Right lobe of liver (tissue), 6 donors: ENCODE measurements around the gene GPR87. TPM values are rescaled to one million over a fixed set of nuclear protein-coding genes. Genes with fewer than 3 reads are reported as not detected.

Experiments used
- ATAC-seq, 4 donors: fragments of 200-7000 bp; cut with Tn5 transposase; one replicate each; pipeline ENCODE4 v1.9.1; 2020; ENCODE audit warnings: mild to moderate bottlenecking in 4 of 4, moderate library complexity in 4 of 4
- DNase-seq, 3 donors: peaks; one replicate each; pipeline ENCODE4 v3.0.0-alpha.2; 2020
- H3K27ac ChIP-seq, 3 donors: fragments of 200-600 bp; one replicate each; pipeline ENCODE4 v1.8.0; 2022
- H3K27me3 ChIP-seq, 2 donors: fragments of 200-600 bp; one replicate each; pipeline ENCODE4 v1.8.0; 2022
- H3K36me3 ChIP-seq, 4 donors: fragments of 200-600 bp; sonication (generic) in 1 of 4; one replicate each; pipeline versions ENCODE4 v1.5.1 to v1.8.0; 2017 to 2022; ENCODE audit warnings: control low read depth in 1 of 4
- H3K4me1 ChIP-seq, 4 donors: fragments of 200-600 bp; sonication (generic) in 1 of 4; one replicate each; pipeline versions ENCODE4 v1.5.1 to v1.8.0; 2017 to 2022; ENCODE audit warnings: control low read depth in 1 of 4
- H3K4me3 ChIP-seq, 3 donors: fragments of 200-600 bp; one replicate each; pipeline ENCODE4 v1.8.0; 2022
- H3K9me3 ChIP-seq, 4 donors: fragments of 200-600 bp; sonication (generic) in 1 of 4; one replicate each; pipeline versions ENCODE4 v1.5.1 to v1.8.0; 2017 to 2022; ENCODE audit warnings: control low read depth in 1 of 4
- CTCF ChIP-seq, 4 donors: fragments of 200-600 bp in 3 of 4; fragments of 450-650 bp in 1 of 4; IDR thresholded peaks; one replicate each; pipeline versions ENCODE4 v1.5.1 to v1.8.0; 2016 to 2022; ENCODE audit warnings: antibody characterized with exemption in 4 of 4, mild to moderate bottlenecking in 2 of 4
- POLR2A ChIP-seq: fragments of 450-650 bp; IDR thresholded peaks from one replicate; pipeline ENCODE4 v1.6.1; 2017; ENCODE audit warnings: antibody characterized with exemption, mild to moderate bottlenecking
- WGBS: methylation state at CpG from one replicate; pipeline ENCODE4 v1.1.6; 2018; ENCODE audit warnings: low coverage, low lambda C conversion rate; ENCODE audit not compliant: insufficient coverage; ENCODE audit errors: missing lambda C conversion rate; 5-methylcytosine and 5-hydroxymethylcytosine counted together
- intact Hi-C, 2 donors: fragments of 100-400 bp; cut with DNase I; formaldehyde crosslinking; loops; one replicate each; pipeline versions ENCODE4 v1.11.2 to v1.14.1; 2022
- total RNA-seq, 6 experiments: library from RNA; depleted of rRNA in 2 of 6; stranded (reverse); fragments of >200 nt in 2 of 6; fragmentation: NEBNext Ultra II Directional in 3 of 6; extraction: Animal tissue kit (Norgen Biotek cat#: 25700) in 3 of 6; gene quantifications; one replicate each; pipeline versions ENCODE4 v1.1.0 to v1.2.4, GENCODE V29; 2016 to 2023
- donor health status: DM: no; HTN: yes; CAD: no.
- donor health status: DM: no; HTN: no; CAD: no.
- donor health status: DM: no; HTN: no; CAD: no.
- donor health status: DM: no; HTN: yes; CAD: no.
- donor health status: DM: no; HTN: yes; CAD: no.

The GPR87 gene
- total RNA-seq, 6 experiments from 2014 or later = not detected

GRCh38 chr3:151299006-151299405 lies 17.6 kb downstream of the GPR87 start:
- H3K4me1 ChIP-seq = no peaks in the 10 kb centered on the region
- H3K4me3 ChIP-seq = no peak overlapping the region
- no peaks in the 10 kb centered on the region for H3K36me3 ChIP-seq
- DNase-seq = no peak
- no peaks in the 10 kb centered on the region for H3K9me3 ChIP-seq
- intact Hi-C loops = no loop called here
- TF ChIP-seq POLR2A = no peak
- no peak for TF ChIP-seq CTCF (IDR thresholded peaks at IDR 0.05)
- 69% methylated on average over 2 of the region's 2 CpGs for WGBS
- no peak overlapping the region for H3K27ac ChIP-seq
- no peak for ATAC-seq
- no peaks in the 10 kb centered on the region for H3K27me3 ChIP-seq

GRCh38 chr3:151297429-151297828 lies 19.2 kb downstream of the GPR87 start:
- TF ChIP-seq CTCF (IDR thresholded peaks at IDR 0.05) (no peak), POLR2A (no peak)
- H3K4me3 ChIP-seq = no peak overlapping the region
- intact Hi-C loops = no loop called here
- H3K9me3 ChIP-seq = no peaks in the 10 kb centered on the region
- ATAC-seq = no peak
- DNase-seq = no peak
- no peaks in the 10 kb centered on the region for H3K4me1 ChIP-seq
- H3K27me3 ChIP-seq = no peaks in the 10 kb centered on the region
- H3K36me3 ChIP-seq = no peaks in the 10 kb centered on the region
- no peak overlapping the region for H3K27ac ChIP-seq
- WGBS = 42% methylated on average over 2 of the region's 2 CpGs

GRCh38 chr3:151296226-151296625 lies 20.4 kb downstream of the GPR87 start:
- no peak for DNase-seq

GRCh38 chr3:151293127-151293526 lies 23.5 kb downstream of the GPR87 start:
- Histone ChIP-seq H3K27me3 (no peaks in the 10 kb centered on the region), H3K36me3 (no peaks in the 10 kb centered on the region), H3K9me3 (peaks cover 0 to 4% (median 0%) of the 10 kb centered on the region in 4 donors), H3K4me3 (no peak overlapping the region), H3K27ac (no peak overlapping the region), H3K4me1 (no peaks in the 10 kb centered on the region)
- intact Hi-C loops = no loop called here
- ATAC-seq (no peak), DNase-seq (no peak)
- TF ChIP-seq POLR2A (no peak), CTCF (IDR thresholded peaks at IDR 0.05) (no peak)
- WGBS = 62% methylated on average over 6 of the region's 6 CpGs

More at GRCh38 chr3:151296226-151296625, 20.4 kb downstream of the GPR87 start:
- Histone ChIP-seq H3K4me3 (no peak overlapping the region), H3K27me3 (no peaks in the 10 kb centered on the region), H3K27ac (no peak overlapping the region), H3K36me3 (no peaks in the 10 kb centered on the region), H3K4me1 (no peaks in the 10 kb centered on the region), H3K9me3 (no peaks in the 10 kb centered on the region)
- intact Hi-C loops = no loop called here
- 95% methylated on average over 3 of the region's 3 CpGs for WGBS
- no peak for TF ChIP-seq POLR2A
- no peak for TF ChIP-seq CTCF (IDR thresholded peaks at IDR 0.05)
- ATAC-seq = no peak

GRCh38 chr3:151290673-151291072 lies 25.9 kb downstream of the GPR87 start:
- TF ChIP-seq CTCF (IDR thresholded peaks at IDR 0.05) (peak; percentile 14 to 39 (median 26)), POLR2A (no peak)
- Histone ChIP-seq H3K4me3 (no peak overlapping the region), H3K36me3 (no peaks in the 10 kb centered on the region), H3K9me3 (peaks cover 0 to 4% (median 0%) of the 10 kb centered on the region in 4 donors), H3K27me3 (no peaks in the 10 kb centered on the region), H3K4me1 (no peaks in the 10 kb centered on the region), H3K27ac (no peak overlapping the region)
- ATAC-seq (peak in 1 of 4 donors; percentile 39), DNase-seq (no peak)
- intact Hi-C loops = no loop called here
- WGBS = 34% methylated on average over 3 of the region's 3 CpGs
